KBM-7 (cell line): ENCODE measurements around the gene GATAD2A.
"Not testable (repeated sequence)": the region's sequence is repeated elsewhere in the genome, so short reads cannot be mapped to it uniquely, and the experiment has no call there.

ENCODE experiments used
- DNase-seq: peaks from one replicate; pipeline ENCODE4 v3.0.0-alpha.2; 2015
- in situ Hi-C: fragments of 300-500 bp; cut with MboI; formaldehyde crosslinking; loops from 2 replicates; pipeline ENCODE4 v1.14.3; 2020; ENCODE audit warnings: low sequenced_read_pairs, low pct_unique_long_range_greater_than_20kb, mixed read lengths

GATAD2A gene

GRCh38 chr19:19385896-19386869 is 19.3 kb upstream of the GATAD2A start:
- in situ Hi-C loops, result no loop called here
- DNase-seq, result peak; percentile 64

- in situ Hi-C loops, result no loop called here
- DNase-seq, result no peak
Measured at GRCh38 chr19:19387108-19387507, 18.4 kb upstream of the GATAD2A start.

- in situ Hi-C loops, result no loop called here
- DNase-seq, result peak; percentile 38
Measured at GRCh38 chr19:19388568-19389555, 16.6 kb upstream of the GATAD2A start.

GRCh38 chr19:19389683-19390082 is 15.8 kb upstream of the GATAD2A start:
- DNase-seq, in situ Hi-C loops: not testable (repeated sequence)

- DNase-seq, in situ Hi-C loops: not testable (repeated sequence)
Measured at GRCh38 chr19:19394333-19394732, 11.1 kb upstream of the GATAD2A start.

- no peak for DNase-seq
- in situ Hi-C loops, result no loop called here
Measured at GRCh38 chr19:19399733-19400433, 5.6 kb upstream of the GATAD2A start.

GRCh38 chr19:19402656-19403372 is 2.7 kb upstream of the GATAD2A start:
- DNase-seq, result no peak
- in situ Hi-C loops, result no loop called here

GRCh38 chr19:19403373-19403901 is 2.0 kb upstream of the GATAD2A start:
- in situ Hi-C loops, result no loop called here
- DNase-seq, result no peak

- in situ Hi-C loops, result no loop called here
- DNase-seq, result peak; percentile 58
Measured at GRCh38 chr19:19405971-19406877, 749 bp downstream of the GATAD2A start.

- in situ Hi-C loops, result no loop called here
- peak; percentile 43 for DNase-seq
Measured at GRCh38 chr19:19406878-19407632, 1.6 kb downstream of the GATAD2A start.

GRCh38 chr19:19407633-19407930 is 2.1 kb downstream of the GATAD2A start:
- DNase-seq, result peak; percentile 34
- in situ Hi-C loops, result no loop called here

GRCh38 chr19:19409205-19409604 is 3.7 kb downstream of the GATAD2A start:
- in situ Hi-C loops, result no loop called here

GRCh38 chr19:19409631-19410030 is 4.2 kb downstream of the GATAD2A start:
- DNase-seq, result no peak
- in situ Hi-C loops, result no loop called here

More at GRCh38 chr19:19409205-19409604, 3.7 kb downstream of the GATAD2A start:
- no peak for DNase-seq

- no peak for DNase-seq
- in situ Hi-C loops, result no loop called here
Measured at GRCh38 chr19:19410553-19411550, 5.4 kb downstream of the GATAD2A start.

GRCh38 chr19:19416280-19416679 is 10.8 kb downstream of the GATAD2A start:
- in situ Hi-C loops, result no loop called here
- no peak for DNase-seq

- no peak for DNase-seq
- in situ Hi-C loops, result no loop called here
Measured at GRCh38 chr19:19417046-19417445, 11.6 kb downstream of the GATAD2A start.
